Glomerular visceral epithelial cell (primary cell): ENCODE data around the gene PLAAT2.
"Not testable (repeated sequence)": the region's sequence is repeated elsewhere in the genome, so short reads cannot be mapped to it uniquely, and the experiment has no call there.

Source experiments
- DNase-seq: peaks from one replicate; pipeline ENCODE4 v3.0.0-alpha.2; 2016; ENCODE audit errors: extremely low spot score

Gene PLAAT2

GRCh38 chr11:63549411-63549810 lies 13.8 kb downstream of the PLAAT2 start:
- no peak for DNase-seq

- no peak for DNase-seq
These were observed 15.0 kb downstream of the PLAAT2 start for GRCh38 chr11:63548178-63548577.

- no peak for DNase-seq
These were observed 16.1 kb downstream of the PLAAT2 start for GRCh38 chr11:63547061-63547460.

DNA sequence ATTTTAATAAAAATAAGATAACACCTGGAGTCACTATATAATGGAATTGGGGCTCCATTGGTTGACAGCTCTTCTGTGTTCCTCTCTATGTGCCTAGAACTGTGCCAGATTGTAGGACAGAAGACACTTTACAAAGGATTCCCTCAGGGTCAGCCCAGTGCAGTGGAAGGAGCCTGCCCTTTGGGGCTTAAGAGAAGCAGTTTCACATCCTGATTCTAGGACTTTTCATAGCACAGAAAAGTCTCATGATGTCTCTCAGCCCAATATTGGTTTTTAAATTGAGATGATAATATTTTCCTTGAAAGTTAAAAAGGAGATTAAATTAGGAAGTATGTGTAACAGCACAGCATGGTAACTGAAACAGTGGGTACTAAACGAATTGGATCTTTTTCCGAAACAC lies 19.5 kb downstream of the PLAAT2 start:
- DNase-seq = no peak

- DNase-seq = not testable (repeated sequence)
These were observed 20.7 kb downstream of the PLAAT2 start for GRCh38 chr11:63542506-63542905.

DNA sequence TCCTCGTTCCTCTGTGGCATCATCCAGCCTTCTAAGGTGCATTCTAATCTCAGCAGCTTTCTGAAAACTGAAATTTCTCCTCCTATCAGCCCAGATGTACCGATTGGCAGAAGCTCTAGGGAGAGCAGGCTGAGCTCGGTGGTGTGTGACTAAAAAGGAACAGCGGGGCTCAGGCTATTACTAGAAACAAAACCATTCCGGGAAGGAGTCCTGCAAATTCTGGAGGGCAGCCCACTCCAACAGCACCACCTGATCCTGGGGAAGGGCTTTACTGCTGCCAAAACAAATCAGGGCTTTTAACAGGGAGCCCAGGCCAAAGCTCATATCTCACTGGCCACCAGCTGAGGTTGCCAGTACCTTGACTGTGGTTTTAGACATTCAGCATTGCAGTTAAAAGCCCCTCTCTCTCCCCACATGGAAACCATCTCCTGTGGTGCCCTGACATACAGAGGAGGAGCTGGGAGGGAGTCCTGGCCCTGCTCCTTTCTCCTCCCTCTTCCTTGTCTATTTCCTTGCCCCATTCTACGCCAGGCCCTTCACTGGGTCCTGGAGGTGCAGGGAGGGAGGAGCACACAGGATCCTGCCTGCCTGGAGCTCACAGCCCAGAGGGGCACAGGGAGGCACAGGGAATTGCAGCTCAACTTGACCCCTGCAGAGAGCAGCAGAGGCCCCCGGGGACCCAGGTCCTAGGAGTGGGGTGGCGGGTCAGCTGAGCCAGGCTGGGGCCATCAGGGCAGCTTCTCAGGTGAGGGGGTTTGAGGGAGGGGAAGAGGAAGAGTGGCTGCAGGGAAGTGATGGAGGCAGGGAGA lies 25.7 kb downstream of the PLAAT2 start:
- peak; percentile 67 for DNase-seq

- peak; percentile 60 for DNase-seq
These were observed 26.4 kb downstream of the PLAAT2 start, which contains the start of gene PLAAT4 for GRCh38 chr11:63536669-63537292. Gene PLAAT4 (plus strand): TSS chr11:63536808. CDS start chr11:63536869, 61 bp downstream.

- no peak for DNase-seq
These were observed 27.4 kb downstream of the PLAAT2 start for GRCh38 chr11:63535734-63536133.

DNA sequence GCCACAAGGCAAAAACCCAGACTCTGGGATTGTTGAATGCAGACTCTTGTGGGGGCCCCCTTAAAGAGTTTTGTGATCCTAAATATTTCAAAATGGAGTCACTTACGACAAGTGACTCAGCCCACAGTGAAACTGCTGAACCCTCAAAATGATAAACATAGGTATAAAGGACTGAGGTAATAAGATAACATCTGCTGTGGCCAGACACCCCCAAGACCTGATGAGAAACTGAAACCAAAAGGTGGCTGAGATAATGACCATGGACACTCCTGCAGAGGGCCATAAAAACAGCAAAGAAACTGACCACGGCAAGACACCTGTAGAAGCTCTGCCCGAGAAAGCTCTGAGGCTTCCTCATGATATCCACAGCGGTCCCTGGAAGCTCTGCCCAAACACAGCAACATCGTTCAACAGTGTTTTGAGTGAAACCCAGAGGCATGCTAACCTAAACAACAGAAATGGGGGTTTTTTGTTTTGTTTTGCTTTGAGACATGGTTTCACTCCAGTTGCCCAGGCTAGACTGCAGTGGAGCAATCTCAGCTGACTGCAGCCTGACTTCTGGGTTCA lies 28.2 kb downstream of the PLAAT2 start:
- DNase-seq = no peak

- no peak for DNase-seq
These were observed 29.1 kb downstream of the PLAAT2 start for GRCh38 chr11:63534076-63534475.

DNA sequence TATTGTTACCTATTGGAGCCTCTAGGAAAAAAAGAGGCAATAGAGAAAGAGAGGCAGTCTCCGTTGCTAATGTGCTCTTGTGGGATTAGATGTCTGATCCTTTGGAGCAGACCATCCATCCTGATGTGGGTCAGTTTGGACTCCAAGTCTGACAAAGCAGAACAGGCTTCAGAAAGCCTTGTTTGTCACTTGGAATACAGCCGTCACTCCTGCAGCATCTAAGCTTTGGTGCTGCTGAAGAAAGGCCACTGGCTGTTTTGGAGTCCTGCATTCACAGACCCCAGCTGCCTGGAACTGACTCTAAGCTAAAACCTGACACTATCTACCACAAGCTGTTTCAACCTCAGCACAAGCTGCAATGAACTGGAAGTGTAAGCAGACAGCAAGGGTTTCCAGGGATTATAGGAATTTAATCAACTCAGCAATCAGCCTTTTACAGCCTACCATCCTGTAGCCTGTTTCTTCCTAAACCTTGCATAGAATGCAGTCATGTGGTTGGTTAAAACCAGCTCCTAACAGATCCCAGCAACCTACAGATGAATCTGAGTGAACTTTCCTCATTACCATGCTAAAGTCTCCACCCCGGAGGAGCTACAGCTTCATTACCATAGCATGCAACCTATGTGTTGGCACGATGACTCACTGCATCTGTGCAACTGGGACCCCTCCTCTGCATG lies 30.2 kb downstream of the PLAAT2 start:
- DNase-seq = no peak

DNA sequence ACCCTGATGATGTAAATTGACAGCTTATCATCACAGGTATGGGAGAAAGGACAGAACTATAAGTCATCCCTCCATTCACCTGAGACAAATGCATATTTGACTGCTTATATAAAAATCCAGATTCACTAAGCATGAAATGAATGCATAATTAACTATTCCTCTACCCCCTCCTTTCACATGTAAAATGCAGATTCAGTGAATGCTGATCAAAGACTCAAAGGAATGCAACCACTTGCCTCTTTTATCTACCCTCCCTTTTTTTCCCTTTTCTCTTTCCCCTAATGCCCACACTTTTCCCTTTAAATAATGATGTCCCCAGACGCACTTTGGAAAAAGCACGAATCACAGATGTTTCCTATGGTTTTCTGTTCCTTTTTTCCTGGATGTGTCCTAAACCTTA lies 31.1 kb downstream of the PLAAT2 start:
- DNase-seq = no peak

- peak; percentile 87 for DNase-seq
These were observed 31.9 kb downstream of the PLAAT2 start for GRCh38 chr11:63531074-63531792.

GRCh38 chr11:63530021-63530420 lies 33.2 kb downstream of the PLAAT2 start:
- no peak for DNase-seq

DNA sequence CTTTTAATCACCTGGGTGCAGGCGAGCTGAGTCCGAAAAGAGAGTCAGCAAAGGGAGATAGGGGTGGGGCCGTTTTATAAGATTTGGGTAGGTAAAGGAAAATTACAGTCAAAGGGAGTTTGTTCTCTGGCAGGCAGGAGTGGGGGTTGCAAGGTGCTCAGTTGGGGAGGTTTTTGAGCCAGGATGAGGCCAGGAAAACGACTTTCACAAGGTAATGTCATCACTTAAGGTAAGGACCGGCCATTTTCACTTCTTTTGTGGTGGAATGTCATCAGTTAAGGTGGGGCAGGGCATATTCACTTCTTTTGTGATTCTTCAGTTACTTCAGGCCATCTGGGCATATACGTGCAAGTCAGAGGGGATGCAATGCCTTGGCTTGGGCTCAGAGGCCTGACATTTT lies 33.8 kb downstream of the PLAAT2 start:
- DNase-seq = not testable (repeated sequence)

- not testable (repeated sequence) for DNase-seq
These were observed 34.4 kb downstream of the PLAAT2 start for GRCh38 chr11:63528729-63529278.

GRCh38 chr11:63528156-63528555 lies 35.0 kb downstream of the PLAAT2 start:
- DNase-seq = not testable (repeated sequence)

GRCh38 chr11:63527667-63528066 lies 35.5 kb downstream of the PLAAT2 start:
- DNase-seq = no peak

DNA sequence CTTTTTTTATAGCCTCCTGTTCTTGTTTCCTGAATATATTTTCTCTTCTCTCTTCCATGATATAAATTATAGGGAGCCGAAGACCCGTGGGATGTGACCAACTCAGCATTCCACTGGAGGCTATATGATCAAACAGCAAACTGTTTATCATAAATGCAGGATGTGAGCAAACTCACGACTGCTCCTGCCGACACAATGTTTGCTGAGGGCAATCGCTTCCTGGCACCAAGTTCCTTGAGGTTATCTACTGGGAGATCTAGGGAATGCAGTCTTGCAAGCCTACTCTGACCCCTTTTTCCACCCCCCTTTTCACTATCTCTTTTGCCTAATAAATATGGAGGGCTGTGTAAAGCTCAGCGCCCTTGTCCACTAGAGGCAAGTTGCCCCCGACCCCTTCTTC lies 40.0 kb downstream of the PLAAT2 start:
- DNase-seq = no peak

DNA sequence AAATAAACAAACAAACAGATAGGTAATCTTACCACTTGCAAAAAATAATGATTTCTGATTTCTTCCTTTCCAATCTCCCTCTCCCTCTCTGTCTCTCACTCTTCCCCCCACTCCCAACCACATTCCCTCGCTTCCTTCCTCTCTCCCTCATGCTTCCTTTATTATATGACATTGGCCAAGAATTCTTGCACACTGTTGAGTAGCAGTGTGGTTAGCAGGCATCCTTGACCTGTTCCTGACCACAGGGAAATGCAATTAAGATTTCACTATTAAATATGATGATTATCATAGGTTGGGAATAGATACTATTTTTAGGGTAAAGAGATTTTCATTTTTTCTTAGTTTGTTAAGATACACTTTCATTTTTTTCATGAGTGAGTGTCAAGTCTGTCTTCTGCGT lies 41.3 kb downstream of the PLAAT2 start:
- no peak for DNase-seq

GRCh38 chr11:63520606-63521170 lies 42.5 kb downstream of the PLAAT2 start:
- no peak for DNase-seq
